HEK293 (cell line): ENCODE measurements around the gene SLC44A1.

Source experiments
- CTCF ChIA-PET: fragments of 350-600 bp; formaldehyde crosslinking; extraction: SDS; loops from one replicate; lab custom pipeline; 2021; ENCODE audit warnings: antibody characterized with exemption; lab: Yijun Ruan, JAX
- POLR2A ChIA-PET: fragments of 300-600 bp; formaldehyde crosslinking; extraction: SDS; loops from one replicate; lab custom pipeline; 2020; ENCODE audit warnings: antibody characterized with exemption, inconsistent platforms; lab: Yijun Ruan, JAX
- H3K27ac ChIP-seq: fragments of 200-500 bp; sonication (Bioruptor generic); 2 replicates; pipeline ENCODE4 v1.5.1; 2014; ENCODE audit warnings: low read depth, low read length, control low read depth, inconsistent platforms; ENCODE audit errors: extremely low read depth
- H3K36me3 ChIP-seq, 2 experiments: fragments of 200-500 bp in 1 of 2; sonication (Bioruptor generic) in 1 of 2; 1 replicate in 1 of 2; 2 replicates in 1 of 2; pipeline ENCODE4 v1.5.1; 2014 to 2017; ENCODE audit warnings: inconsistent platforms in 2 of 2, low read length in 2 of 2; ENCODE audit not compliant: control insufficient read depth in 2 of 2, insufficient read depth in 1 of 2
- H3K4me1 ChIP-seq: fragments of 200-500 bp; sonication (Bioruptor generic); 2 replicates; pipeline ENCODE4 v1.5.1; 2014; ENCODE audit warnings: mild to moderate bottlenecking, low read length, inconsistent platforms; ENCODE audit not compliant: control insufficient read depth, insufficient read depth
- H3K4me3 ChIP-seq: 2 replicates; pipeline ENCODE4 v1.5.1; 2011; ENCODE audit warnings: low read depth, mild to moderate bottlenecking, control low read depth, low read length, moderate library complexity
- H3K9me3 ChIP-seq: fragments of 200-500 bp; sonication (Bioruptor generic); 2 replicates; pipeline ENCODE4 v1.5.1; 2014; ENCODE audit warnings: low read depth, low read length, inconsistent platforms; ENCODE audit not compliant: control insufficient read depth, insufficient read depth
- GLI4 ChIP-seq: fragments of 450-650 bp; formaldehyde crosslinking; IDR thresholded peaks from 2 replicates; pipeline ENCODE4 v1.5.1; 2016; ENCODE audit warnings: missing biosample characterization, missing genetic modification characterization
- INSM2 ChIP-seq: fragments of 450-650 bp; formaldehyde crosslinking; IDR thresholded peaks from 2 replicates; pipeline ENCODE4 v1.5.1; 2016; ENCODE audit warnings: missing biosample characterization, missing genetic modification characterization
- MZF1 ChIP-seq: fragments of 450-650 bp; formaldehyde crosslinking; IDR thresholded peaks from 2 replicates; pipeline ENCODE4 v1.5.1; 2017; ENCODE audit warnings: missing biosample characterization, missing genetic modification characterization, borderline replicate concordance
- PRDM4 ChIP-seq: fragments of 450-650 bp; formaldehyde crosslinking; IDR thresholded peaks from 2 replicates; pipeline ENCODE4 v1.5.1; 2017; ENCODE audit warnings: missing biosample characterization, missing genetic modification characterization
- WT1 ChIP-seq: fragments of 450-650 bp; formaldehyde crosslinking; IDR thresholded peaks from 2 replicates; pipeline ENCODE4 v1.5.1; 2016; ENCODE audit warnings: missing biosample characterization, missing genetic modification characterization
- ZBTB48 ChIP-seq: fragments of 450-650 bp; formaldehyde crosslinking; IDR thresholded peaks from 2 replicates; pipeline ENCODE4 v1.5.1; 2016; ENCODE audit warnings: missing biosample characterization, missing genetic modification characterization
- ZBTB7A ChIP-seq: fragments of 450-650 bp; formaldehyde crosslinking; IDR thresholded peaks from 2 replicates; pipeline ENCODE4 v1.5.1; 2016; ENCODE audit warnings: low read depth, missing biosample characterization, missing genetic modification characterization
- ZEB2 ChIP-seq: fragments of 450-650 bp; formaldehyde crosslinking; IDR thresholded peaks from 2 replicates; pipeline ENCODE4 v1.5.1; 2016; ENCODE audit warnings: missing biosample characterization, missing genetic modification characterization
- ZNF138 ChIP-seq: fragments of 450-650 bp; formaldehyde crosslinking; IDR thresholded peaks from 2 replicates; pipeline ENCODE4 v1.5.1; 2016; ENCODE audit warnings: missing biosample characterization, missing genetic modification characterization, borderline replicate concordance
- ZNF155 ChIP-seq: fragments of 450-650 bp; formaldehyde crosslinking; IDR thresholded peaks from 2 replicates; pipeline ENCODE4 v1.5.1; 2016; ENCODE audit warnings: missing biosample characterization, missing genetic modification characterization
- ZNF473 ChIP-seq: fragments of 450-650 bp; formaldehyde crosslinking; IDR thresholded peaks from 2 replicates; pipeline ENCODE4 v1.5.1; 2017; ENCODE audit warnings: missing biosample characterization, missing genetic modification characterization
- ZNF48 ChIP-seq: fragments of 450-650 bp; formaldehyde crosslinking; IDR thresholded peaks from 2 replicates; pipeline ENCODE4 v1.5.1; 2016; ENCODE audit warnings: missing biosample characterization, missing genetic modification characterization
- ZNF510 ChIP-seq: fragments of 450-650 bp; formaldehyde crosslinking; IDR thresholded peaks from 2 replicates; pipeline ENCODE4 v1.5.1; 2018; ENCODE audit warnings: mild to moderate bottlenecking, missing genetic modification characterization, missing biosample characterization; ENCODE audit not compliant: insufficient replicate concordance
- ZNF76 ChIP-seq: fragments of 450-650 bp; formaldehyde crosslinking; IDR thresholded peaks from 2 replicates; pipeline ENCODE4; 2016; ENCODE audit warnings: low read depth, missing biosample characterization, missing genetic modification characterization, borderline replicate concordance
- ZNF785 ChIP-seq: fragments of 450-650 bp; formaldehyde crosslinking; IDR thresholded peaks from 2 replicates; pipeline ENCODE4 v1.5.1; 2016; ENCODE audit warnings: missing biosample characterization, missing genetic modification characterization
- ZSCAN16 ChIP-seq: fragments of 450-650 bp; formaldehyde crosslinking; IDR thresholded peaks from 2 replicates; pipeline ENCODE4 v1.5.1; 2016; ENCODE audit warnings: missing biosample characterization, missing genetic modification characterization
- ZSCAN30 ChIP-seq: fragments of 450-650 bp; IDR thresholded peaks from 2 replicates; pipeline ENCODE4 v1.5.1; 2018; ENCODE audit warnings: missing biosample characterization, mild to moderate bottlenecking, missing genetic modification characterization, moderate library complexity
- ZSCAN4 ChIP-seq: fragments of 450-650 bp; formaldehyde crosslinking; IDR thresholded peaks from 2 replicates; pipeline ENCODE4 v1.5.1; 2017; ENCODE audit warnings: missing biosample characterization, missing genetic modification characterization
- TF ChIP-seq, protein P1 (sequence below): fragments of 450-650 bp; formaldehyde crosslinking; IDR thresholded peaks from 2 replicates; pipeline ENCODE4 v1.5.1; 2016; ENCODE audit warnings: missing biosample characterization, missing genetic modification characterization
- TF ChIP-seq, protein P2 (sequence below): fragments of 450-650 bp; formaldehyde crosslinking; IDR thresholded peaks from 2 replicates; pipeline ENCODE4 v1.5.1; 2016; ENCODE audit warnings: missing biosample characterization, missing genetic modification characterization

SLC44A1 gene

DNA sequence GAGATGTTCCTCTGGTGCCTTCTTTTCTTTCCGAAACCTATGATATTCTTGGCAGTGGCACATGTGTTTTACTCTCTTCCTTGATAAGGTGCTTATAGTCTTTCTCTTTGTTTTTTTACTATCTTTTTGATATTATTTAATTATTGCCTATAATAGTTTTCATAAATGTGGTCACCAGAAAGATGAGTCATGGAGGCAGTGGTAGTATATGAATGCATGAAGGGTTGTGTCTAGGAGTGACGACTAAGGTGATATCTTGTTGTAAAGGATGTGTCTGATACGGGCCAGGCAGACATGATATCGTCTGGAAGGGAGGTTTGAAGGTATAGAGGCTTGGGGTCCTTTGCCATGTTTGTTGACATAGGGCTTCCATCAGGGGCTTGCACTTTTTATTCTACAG is 36.8 kb downstream of the SLC44A1 start:
- Histone ChIP-seq H3K27ac (no peak overlapping the region), H3K9me3 (no peaks in the 10 kb centered on the region), H3K4me3 (no peak overlapping the region), H3K36me3 (no peaks in the 10 kb centered on the region), H3K4me1 (no peaks in the 10 kb centered on the region)
- TF ChIP-seq MZF1 (tag by site-specific recombination): no peak
- ChIA-PET POLR2A (interaction anchor here (0.5 kb wide), 1 partner anchor 215 kb away, joined by 6 read pairs; no protein-coding TSS in a partner anchor), CTCF (interaction anchor here (1.0 kb wide), 1 partner anchor 64 kb away, joined by 3 read pairs; no protein-coding TSS in a partner anchor)

GRCh38 chr9:105281926-105282325 is 37.5 kb downstream of the SLC44A1 start:
- ChIA-PET CTCF (interaction anchor here (0.9 to 1.0 kb wide), 2 partner anchors 63 to 538 kb away, joined by 3 read pairs; no protein-coding TSS in a partner anchor), POLR2A (no interaction called here)
- no peaks in the 10 kb centered on the region for H3K4me1 ChIP-seq
- H3K36me3 ChIP-seq: no peaks in the 10 kb centered on the region
- TF ChIP-seq ZSCAN4: no peak
- TF ChIP-seq ZBTB48 (tag by site-specific recombination): no peak
- no peak for TF ChIP-seq ZNF48 (tag by site-specific recombination)
- no peak for TF ChIP-seq WT1 (tag by site-specific recombination)
- no peak for TF ChIP-seq ZNF138 (tag by site-specific recombination)
- TF ChIP-seq, all 188 proteins: peak for 0
- no peak overlapping the region for H3K27ac ChIP-seq
- H3K9me3 ChIP-seq: no peaks in the 10 kb centered on the region
- no peak overlapping the region for H3K4me3 ChIP-seq

DNA sequence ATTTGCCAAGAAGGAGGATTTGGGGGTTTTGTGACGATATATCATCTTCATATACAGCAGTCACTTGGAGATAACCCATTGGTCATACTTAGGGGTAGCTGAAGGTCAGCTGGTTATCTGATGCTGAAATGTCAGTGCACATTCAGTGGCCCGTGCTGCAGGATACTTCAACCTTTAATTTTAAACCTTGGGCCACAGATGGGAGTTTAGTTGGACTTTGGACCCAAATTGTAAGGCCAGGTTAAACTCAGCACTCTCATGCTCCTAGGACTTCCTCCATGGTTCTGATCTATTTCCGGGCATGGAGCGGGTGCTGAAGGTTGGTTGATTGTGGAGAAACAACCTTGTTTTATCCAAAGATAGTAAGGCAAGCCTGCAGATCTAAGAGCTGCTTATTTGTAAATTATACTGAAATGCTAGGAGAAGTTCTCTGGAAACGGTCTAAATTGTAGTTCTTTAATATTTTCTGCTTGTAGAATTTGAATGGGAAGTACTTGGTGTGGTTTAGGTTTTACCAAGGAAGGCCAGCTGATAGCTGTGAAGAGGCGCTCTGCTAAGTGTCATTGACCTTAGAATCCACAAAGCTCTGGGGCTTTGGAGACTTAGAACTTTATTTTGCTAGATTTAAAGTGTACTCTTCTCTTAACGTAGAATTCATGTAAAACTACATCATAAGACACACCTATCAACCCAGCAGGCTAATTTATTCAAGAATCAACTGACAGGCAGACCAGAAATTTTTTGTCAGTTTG is 38.6 kb downstream of the SLC44A1 start:
- CTCF ChIA-PET: interaction anchor here (0.6 kb wide), 1 partner anchor 83 kb away, joined by 3 read pairs; no protein-coding TSS in a partner anchor
- no peak overlapping the region for H3K4me3 ChIP-seq
- H3K4me1 ChIP-seq: no peaks in the 10 kb centered on the region
- H3K9me3 ChIP-seq: no peaks in the 10 kb centered on the region
- no peak overlapping the region for H3K27ac ChIP-seq
- POLR2A ChIA-PET: no interaction called here
- H3K36me3 ChIP-seq: no peaks in the 10 kb centered on the region
- TF ChIP-seq ZNF510 (tag by site-specific recombination): no peak
- TF ChIP-seq ZNF473 (tag by site-specific recombination): no peak
- no peak for TF ChIP-seq GLI4
- TF ChIP-seq ZNF785 (tag by site-specific recombination): no peak
- TF ChIP-seq ZNF76 (tag by site-specific recombination): no peak
- no peak for TF ChIP-seq INSM2 (tag by site-specific recombination)
- TF ChIP-seq, protein P1, sequence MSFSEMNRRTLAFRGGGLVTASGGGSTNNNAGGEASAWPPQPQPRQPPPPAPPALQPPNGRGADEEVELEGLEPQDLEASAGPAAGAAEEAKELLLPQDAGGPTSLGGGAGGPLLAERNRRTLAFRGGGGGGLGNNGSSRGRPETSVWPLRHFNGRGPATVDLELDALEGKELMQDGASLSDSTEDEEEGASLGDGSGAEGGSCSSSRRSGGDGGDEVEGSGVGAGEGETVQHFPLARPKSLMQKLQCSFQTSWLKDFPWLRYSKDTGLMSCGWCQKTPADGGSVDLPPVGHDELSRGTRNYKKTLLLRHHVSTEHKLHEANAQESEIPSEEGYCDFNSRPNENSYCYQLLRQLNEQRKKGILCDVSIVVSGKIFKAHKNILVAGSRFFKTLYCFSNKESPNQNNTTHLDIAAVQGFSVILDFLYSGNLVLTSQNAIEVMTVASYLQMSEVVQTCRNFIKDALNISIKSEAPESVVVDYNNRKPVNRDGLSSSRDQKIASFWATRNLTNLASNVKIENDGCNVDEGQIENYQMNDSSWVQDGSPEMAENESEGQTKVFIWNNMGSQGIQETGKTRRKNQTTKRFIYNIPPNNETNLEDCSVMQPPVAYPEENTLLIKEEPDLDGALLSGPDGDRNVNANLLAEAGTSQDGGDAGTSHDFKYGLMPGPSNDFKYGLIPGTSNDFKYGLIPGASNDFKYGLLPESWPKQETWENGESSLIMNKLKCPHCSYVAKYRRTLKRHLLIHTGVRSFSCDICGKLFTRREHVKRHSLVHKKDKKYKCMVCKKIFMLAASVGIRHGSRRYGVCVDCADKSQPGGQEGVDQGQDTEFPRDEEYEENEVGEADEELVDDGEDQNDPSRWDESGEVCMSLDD: no peak
- no peak for TF ChIP-seq ZEB2 (tag by site-specific recombination)
- no peak for TF ChIP-seq ZBTB48 (tag by site-specific recombination)
- no peak for TF ChIP-seq ZNF155 (tag by site-specific recombination)
- TF ChIP-seq ZSCAN16: no peak
- TF ChIP-seq ZSCAN30 (tag by site-specific recombination): no peak
- no peak for TF ChIP-seq ZBTB7A (tag by site-specific recombination)
- TF ChIP-seq, protein P2, sequence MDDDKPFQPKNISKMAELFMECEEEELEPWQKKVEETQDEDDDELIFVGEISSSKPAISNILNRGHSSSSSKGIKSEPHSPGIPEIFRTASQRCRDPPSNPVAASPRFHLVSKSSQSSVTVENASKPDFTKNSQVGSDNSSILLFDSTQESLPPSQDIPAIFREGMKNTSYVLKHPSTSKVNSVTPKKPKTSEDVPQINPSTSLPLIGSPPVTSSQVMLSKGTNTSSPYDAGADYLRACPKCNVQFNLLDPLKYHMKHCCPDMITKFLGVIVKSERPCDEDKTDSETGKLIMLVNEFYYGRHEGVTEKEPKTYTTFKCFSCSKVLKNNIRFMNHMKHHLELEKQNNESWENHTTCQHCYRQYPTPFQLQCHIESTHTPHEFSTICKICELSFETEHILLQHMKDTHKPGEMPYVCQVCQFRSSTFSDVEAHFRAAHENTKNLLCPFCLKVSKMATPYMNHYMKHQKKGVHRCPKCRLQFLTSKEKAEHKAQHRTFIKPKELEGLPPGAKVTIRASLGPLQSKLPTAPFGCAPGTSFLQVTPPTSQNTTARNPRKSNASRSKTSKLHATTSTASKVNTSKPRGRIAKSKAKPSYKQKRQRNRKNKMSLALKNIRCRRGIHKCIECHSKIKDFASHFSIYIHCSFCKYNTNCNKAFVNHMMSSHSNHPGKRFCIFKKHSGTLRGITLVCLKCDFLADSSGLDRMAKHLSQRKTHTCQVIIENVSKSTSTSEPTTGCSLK (tag by site-specific recombination): no peak
- TF ChIP-seq PRDM4: no peak
